ENCODE results near the gene UBE2D4.
"Not testable (repeated sequence)": the region's sequence is repeated elsewhere in the genome, so short reads cannot be mapped to it uniquely, and the experiment has no call there.

UBE2D4 gene

GRCh38 chr7:43977525-43977924 is 51.3 kb downstream of the UBE2D4 start:
- DNase-seq (ENCODE audit: extremely low read depth, low read depth): no peak
- TF ChIP-seq, protein P1, sequence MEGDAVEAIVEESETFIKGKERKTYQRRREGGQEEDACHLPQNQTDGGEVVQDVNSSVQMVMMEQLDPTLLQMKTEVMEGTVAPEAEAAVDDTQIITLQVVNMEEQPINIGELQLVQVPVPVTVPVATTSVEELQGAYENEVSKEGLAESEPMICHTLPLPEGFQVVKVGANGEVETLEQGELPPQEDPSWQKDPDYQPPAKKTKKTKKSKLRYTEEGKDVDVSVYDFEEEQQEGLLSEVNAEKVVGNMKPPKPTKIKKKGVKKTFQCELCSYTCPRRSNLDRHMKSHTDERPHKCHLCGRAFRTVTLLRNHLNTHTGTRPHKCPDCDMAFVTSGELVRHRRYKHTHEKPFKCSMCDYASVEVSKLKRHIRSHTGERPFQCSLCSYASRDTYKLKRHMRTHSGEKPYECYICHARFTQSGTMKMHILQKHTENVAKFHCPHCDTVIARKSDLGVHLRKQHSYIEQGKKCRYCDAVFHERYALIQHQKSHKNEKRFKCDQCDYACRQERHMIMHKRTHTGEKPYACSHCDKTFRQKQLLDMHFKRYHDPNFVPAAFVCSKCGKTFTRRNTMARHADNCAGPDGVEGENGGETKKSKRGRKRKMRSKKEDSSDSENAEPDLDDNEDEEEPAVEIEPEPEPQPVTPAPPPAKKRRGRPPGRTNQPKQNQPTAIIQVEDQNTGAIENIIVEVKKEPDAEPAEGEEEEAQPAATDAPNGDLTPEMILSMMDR (IDR thresholded peaks at IDR 0.05; ENCODE audit: low read depth, low read length): no peak

DNA sequence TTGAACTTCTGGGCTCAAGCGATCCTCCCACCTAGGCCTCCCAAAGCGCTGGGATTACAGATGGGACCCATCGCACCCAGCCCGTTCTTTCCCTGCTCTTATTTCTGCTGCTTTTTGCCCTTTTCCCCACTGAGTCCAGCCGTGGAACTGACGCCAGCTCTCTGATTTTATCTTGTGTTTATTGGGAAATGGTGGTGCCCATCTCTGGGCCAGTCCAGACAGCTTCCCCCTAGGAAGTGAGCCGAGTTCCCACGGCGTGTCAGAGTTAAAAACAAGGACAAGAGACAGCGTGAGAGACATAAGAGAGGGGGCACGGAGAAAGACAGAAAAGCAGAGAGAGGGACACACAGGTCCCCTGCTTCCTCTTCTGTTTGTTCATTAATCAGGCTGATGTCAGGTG is 51.9 kb downstream of the UBE2D4 start:
- not testable (repeated sequence) for DNase-seq (ENCODE audit: extremely low read depth, low read depth)

- not testable (repeated sequence) for DNase-seq (ENCODE audit: extremely low read depth, low read depth)
These were observed 56.6 kb downstream of the UBE2D4 start for GRCh38 chr7:43982848-43983247.

- not testable (repeated sequence) for DNase-seq (ENCODE audit: extremely low read depth, low read depth)
These were observed 57.5 kb downstream of the UBE2D4 start for GRCh38 chr7:43983736-43984135.

DNA sequence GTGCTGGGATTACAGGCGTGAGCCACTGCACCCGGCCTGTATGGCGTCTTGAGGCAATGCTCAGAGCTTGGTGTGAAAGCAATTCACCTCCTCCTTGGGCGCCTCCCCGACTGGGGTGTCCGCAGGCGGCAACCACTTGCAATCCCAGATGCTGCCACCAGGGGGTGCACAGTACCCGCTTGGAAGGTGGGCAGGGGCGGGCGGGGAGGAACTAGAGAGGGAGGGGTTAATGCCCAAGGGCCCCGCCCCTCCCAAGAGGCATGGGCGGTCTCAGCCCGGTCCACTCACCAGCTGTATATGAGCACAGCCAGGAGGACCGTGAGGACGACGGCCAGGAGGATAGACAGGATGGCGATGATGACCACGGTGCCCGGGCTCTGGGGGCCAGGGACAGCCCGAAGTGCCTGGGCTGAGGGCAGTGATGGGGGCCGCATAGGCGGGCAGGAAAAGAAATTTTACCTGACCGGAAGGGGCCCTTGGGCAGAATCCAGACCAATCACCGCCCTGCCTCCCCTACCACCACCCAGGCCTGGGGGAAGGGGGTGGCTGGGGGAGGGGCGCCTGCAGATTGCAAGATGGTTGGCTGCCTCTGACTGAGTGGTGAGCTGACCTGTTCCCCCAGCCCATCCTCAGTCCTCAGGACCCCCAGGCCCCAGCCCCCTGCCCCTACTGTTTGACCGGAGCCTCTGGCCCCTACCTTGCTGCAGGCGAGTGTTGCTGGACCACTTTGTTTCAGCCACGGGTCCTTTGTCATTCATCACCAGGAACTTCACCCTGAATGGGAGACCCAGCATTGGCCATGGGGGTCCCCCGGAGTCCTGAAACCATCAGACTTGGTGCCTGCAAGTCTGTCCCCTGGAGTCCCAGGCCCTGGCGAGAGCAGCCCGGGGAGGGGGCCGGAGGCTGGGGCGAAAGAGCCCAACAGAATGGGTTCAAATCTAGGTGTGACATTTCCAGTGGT is 59.9 kb downstream of the UBE2D4 start:
- TF ChIP-seq, protein P1 (IDR thresholded peaks at IDR 0.05; ENCODE audit: low read depth, low read length): peak; percentile 54
- DNase-seq (ENCODE audit: extremely low read depth, low read depth): peak; percentile 27

DNA sequence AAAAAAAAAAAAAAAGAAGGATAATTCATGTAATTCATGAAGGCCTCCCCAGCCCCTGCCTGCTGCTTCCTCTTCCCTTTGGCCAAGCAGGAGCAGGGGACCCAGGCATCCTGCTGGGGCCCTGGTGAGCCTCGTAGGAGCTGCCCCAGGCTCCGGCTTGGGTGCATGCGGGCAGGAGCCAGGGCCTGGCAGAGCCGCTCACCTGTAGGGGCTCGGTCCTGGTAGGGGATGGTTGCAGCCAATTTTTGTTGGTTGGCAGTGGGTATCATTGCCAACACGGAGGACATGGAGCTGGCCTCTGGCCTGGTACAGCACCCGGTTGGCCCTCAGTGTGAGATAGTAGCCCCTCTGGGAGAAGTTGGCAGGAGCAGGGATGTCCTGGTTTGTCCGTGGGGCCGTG is 61.2 kb downstream of the UBE2D4 start:
- DNase-seq (ENCODE audit: extremely low read depth, low read depth): not testable (repeated sequence)

DNA sequence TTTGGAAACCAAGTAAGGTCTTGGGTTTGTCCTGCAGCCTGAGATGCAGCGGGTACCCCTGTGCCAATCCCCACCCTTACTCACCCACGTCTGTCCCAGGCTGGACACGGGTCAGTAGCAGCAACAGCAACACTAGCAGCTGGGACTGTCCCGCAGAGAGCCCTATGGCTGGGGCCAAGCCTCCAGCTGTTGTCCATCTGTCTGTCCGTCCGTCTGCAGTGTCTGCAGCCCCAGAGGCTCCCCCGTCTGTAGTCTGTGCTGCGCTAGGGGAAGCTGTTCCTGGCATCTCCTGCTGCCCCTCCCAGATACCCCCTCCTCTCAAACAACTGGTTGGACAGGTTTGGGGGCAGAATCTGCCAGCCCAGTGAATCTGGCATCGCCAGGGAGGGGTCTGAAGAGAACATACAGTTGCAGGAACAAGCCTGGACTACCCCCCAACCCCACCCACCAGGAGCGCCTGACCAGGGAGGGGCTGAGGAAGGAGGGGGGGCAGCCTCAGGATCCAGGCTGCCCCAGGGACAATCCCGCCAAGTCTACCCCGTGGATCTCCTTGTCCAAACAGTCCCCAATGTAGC is 63.9 kb downstream of the UBE2D4 start:
- not testable (repeated sequence) for DNase-seq (ENCODE audit: extremely low read depth, low read depth)

DNA sequence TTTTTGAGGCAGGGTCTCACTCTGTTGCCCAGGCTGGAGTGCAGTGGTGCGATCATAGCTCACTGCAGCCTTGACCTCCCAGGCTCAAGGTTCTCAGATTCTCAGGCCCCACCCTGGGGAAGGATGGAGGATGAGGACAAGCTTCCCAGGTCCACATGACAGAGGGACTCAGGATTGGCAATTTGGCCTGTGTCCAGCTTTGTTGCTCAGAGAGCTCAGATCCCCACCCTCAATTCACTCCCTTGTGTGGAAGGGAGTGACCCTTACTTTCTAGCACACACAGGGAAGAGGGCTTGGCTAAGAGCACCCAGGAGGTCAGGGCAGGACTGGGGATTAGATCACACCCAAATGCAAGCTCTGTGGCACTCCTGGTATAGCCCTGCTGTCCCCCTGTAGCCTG is 64.6 kb downstream of the UBE2D4 start:
- DNase-seq (ENCODE audit: extremely low read depth, low read depth): not testable (repeated sequence)

GRCh38 chr7:43992896-43993295 is 66.7 kb downstream of the UBE2D4 start:
- not testable (repeated sequence) for DNase-seq (ENCODE audit: extremely low read depth, low read depth)

DNA sequence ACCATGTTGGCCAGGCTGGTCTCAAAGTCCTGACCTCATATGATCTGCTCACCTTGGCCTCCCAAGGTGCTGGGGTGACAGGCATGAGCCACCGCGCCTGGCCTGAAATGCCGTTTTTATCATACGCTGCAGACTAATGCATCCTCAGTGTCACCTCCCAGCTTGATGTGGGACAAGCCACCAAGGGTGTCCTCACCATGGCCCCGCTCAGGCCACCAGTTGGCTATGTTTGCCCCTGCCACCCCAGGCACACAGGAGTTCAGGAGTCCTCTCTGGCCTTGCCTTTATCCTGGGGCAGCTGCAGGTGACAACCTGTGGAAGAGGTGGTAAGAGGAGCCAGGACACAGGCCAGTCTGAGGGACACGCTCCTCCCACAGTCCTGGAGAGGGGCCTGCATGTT is 68.4 kb downstream of the UBE2D4 start:
- not testable (repeated sequence) for DNase-seq (ENCODE audit: extremely low read depth, low read depth)

- not testable (repeated sequence) for DNase-seq (ENCODE audit: extremely low read depth, low read depth)
These were observed 71.3 kb downstream of the UBE2D4 start, which contains the start of gene SPDYE1 for GRCh38 chr7:43997532-43997931. TSS of gene SPDYE1 (plus strand) at chr7:43997897. CDS start at chr7:43999950, 2,053 bp downstream.
